Measurements from ENCODE around the gene CWC27.

The CWC27 gene

GRCh38 chr5:64944868-64945267, 176.1 kb downstream of the CWC27 start:
- H3K36me3 ChIP-seq: no peaks in the 10 kb centered on the region
- TF ChIP-seq CTCF (IDR thresholded peaks at IDR 0.05; ENCODE audit: low read depth, low read length): no peak
- DNase-seq: no peak
- H3K9me3 ChIP-seq (ENCODE audit: severe bottlenecking): no peaks in the 10 kb centered on the region
- H3K4me3 ChIP-seq (ENCODE audit: low read depth, low read length): no peak overlapping the region
- no peaks in the 10 kb centered on the region for H3K27me3 ChIP-seq (ENCODE audit: insufficient read depth, low read depth, severe bottlenecking)
- H3K27ac ChIP-seq: no peak overlapping the region

GRCh38 chr5:64947031-64947430, 178.3 kb downstream of the CWC27 start:
- H3K9me3 ChIP-seq (ENCODE audit: severe bottlenecking): no peaks in the 10 kb centered on the region
- DNase-seq: no peak
- H3K4me3 ChIP-seq (ENCODE audit: low read depth, low read length): no peak overlapping the region
- TF ChIP-seq CTCF (IDR thresholded peaks at IDR 0.05; ENCODE audit: low read depth, low read length): no peak
- no peak overlapping the region for H3K27ac ChIP-seq
- no peaks in the 10 kb centered on the region for H3K36me3 ChIP-seq
- no peaks in the 10 kb centered on the region for H3K27me3 ChIP-seq (ENCODE audit: insufficient read depth, low read depth, severe bottlenecking)

GRCh38 chr5:64947801-64948200, 179.1 kb downstream of the CWC27 start:
- TF ChIP-seq CTCF (IDR thresholded peaks at IDR 0.05; ENCODE audit: low read depth, low read length): no peak
- Histone ChIP-seq H3K27me3 (ENCODE audit: insufficient read depth, low read depth, severe bottlenecking) (no peaks in the 10 kb centered on the region), H3K4me3 (ENCODE audit: low read depth, low read length) (no peak overlapping the region), H3K27ac (no peak overlapping the region), H3K9me3 (ENCODE audit: severe bottlenecking) (no peaks in the 10 kb centered on the region), H3K36me3 (no peaks in the 10 kb centered on the region)
- no peak for DNase-seq

- TF ChIP-seq CTCF (IDR thresholded peaks at IDR 0.05; ENCODE audit: low read depth, low read length): no peak
- H3K27ac ChIP-seq: no peak overlapping the region
- H3K9me3 ChIP-seq (ENCODE audit: severe bottlenecking): no peaks in the 10 kb centered on the region
- H3K4me3 ChIP-seq (ENCODE audit: low read depth, low read length): no peak overlapping the region
- no peaks in the 10 kb centered on the region for H3K27me3 ChIP-seq (ENCODE audit: insufficient read depth, low read depth, severe bottlenecking)
- no peak for DNase-seq
- H3K36me3 ChIP-seq: no peaks in the 10 kb centered on the region
Observed at GRCh38 chr5:64949331-64949730, 180.6 kb downstream of the CWC27 start.

- Histone ChIP-seq H3K27me3 (ENCODE audit: insufficient read depth, low read depth, severe bottlenecking) (no peaks in the 10 kb centered on the region), H3K4me3 (ENCODE audit: low read depth, low read length) (no peak overlapping the region), H3K9me3 (ENCODE audit: severe bottlenecking) (no peaks in the 10 kb centered on the region), H3K36me3 (no peaks in the 10 kb centered on the region), H3K27ac (no peak overlapping the region)
- TF ChIP-seq CTCF (IDR thresholded peaks at IDR 0.05; ENCODE audit: low read depth, low read length): no peak
- DNase-seq: no peak
Observed at GRCh38 chr5:64952951-64953673, 184.4 kb downstream of the CWC27 start.

- DNase-seq: no peak
- H3K27me3 ChIP-seq (ENCODE audit: insufficient read depth, low read depth, severe bottlenecking): no peaks in the 10 kb centered on the region
- TF ChIP-seq CTCF (IDR thresholded peaks at IDR 0.05; ENCODE audit: low read depth, low read length): no peak
Observed at GRCh38 chr5:64954518-64954917, 185.8 kb downstream of the CWC27 start.

More at GRCh38 chr5:64954518-64954917, 185.8 kb downstream of the CWC27 start:
- no peak overlapping the region for H3K4me3 ChIP-seq (ENCODE audit: low read depth, low read length)
- no peaks in the 10 kb centered on the region for H3K36me3 ChIP-seq
- no peak overlapping the region for H3K27ac ChIP-seq
- H3K9me3 ChIP-seq (ENCODE audit: severe bottlenecking): no peaks in the 10 kb centered on the region
